OCI-LY1 (cell line): ENCODE data around the gene PPP2R2C.

Source experiments
- EZH2 ChIP-seq: fragments of 200-600 bp; sonication (generic), shearing (Covaris generic); IDR thresholded peaks from 2 replicates; pipeline ENCODE4 v1.8.0; 2017; ENCODE audit warnings: borderline replicate concordance, mixed run types, mild to moderate bottlenecking, antibody characterized with exemption, low read length, moderate library complexity, mixed read lengths
- TF ChIP-seq, protein P1 (sequence below): fragments of 200-600 bp; sonication (generic), shearing (Covaris generic); IDR thresholded peaks from 2 replicates; pipeline ENCODE4 v1.5.1; 2017; ENCODE audit warnings: mild to moderate bottlenecking, antibody characterized with exemption, low read length, moderate library complexity, mixed read lengths

DNA sequence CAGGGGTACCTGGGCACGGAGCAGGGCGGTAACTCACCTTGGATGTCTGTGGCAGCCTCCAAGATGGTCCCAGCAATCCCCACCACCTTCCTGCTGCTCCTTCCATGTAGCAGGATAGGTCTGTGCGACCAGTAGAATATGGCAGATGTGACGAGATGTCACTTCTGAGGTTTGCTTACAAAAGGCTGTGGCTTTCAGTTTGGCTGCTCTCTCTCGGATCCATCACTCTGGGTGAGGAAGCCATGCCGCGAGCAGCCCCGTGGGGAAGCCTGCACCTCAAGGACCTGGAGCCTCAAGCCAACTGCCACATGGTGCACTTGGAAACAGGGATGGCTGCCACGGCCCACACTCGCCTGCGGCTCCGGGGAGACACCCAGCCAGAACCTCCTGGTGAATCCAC, 165.2 kb downstream of the PPP2R2C start:
- TF ChIP-seq, protein P1, sequence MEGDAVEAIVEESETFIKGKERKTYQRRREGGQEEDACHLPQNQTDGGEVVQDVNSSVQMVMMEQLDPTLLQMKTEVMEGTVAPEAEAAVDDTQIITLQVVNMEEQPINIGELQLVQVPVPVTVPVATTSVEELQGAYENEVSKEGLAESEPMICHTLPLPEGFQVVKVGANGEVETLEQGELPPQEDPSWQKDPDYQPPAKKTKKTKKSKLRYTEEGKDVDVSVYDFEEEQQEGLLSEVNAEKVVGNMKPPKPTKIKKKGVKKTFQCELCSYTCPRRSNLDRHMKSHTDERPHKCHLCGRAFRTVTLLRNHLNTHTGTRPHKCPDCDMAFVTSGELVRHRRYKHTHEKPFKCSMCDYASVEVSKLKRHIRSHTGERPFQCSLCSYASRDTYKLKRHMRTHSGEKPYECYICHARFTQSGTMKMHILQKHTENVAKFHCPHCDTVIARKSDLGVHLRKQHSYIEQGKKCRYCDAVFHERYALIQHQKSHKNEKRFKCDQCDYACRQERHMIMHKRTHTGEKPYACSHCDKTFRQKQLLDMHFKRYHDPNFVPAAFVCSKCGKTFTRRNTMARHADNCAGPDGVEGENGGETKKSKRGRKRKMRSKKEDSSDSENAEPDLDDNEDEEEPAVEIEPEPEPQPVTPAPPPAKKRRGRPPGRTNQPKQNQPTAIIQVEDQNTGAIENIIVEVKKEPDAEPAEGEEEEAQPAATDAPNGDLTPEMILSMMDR, result no peak
- TF ChIP-seq EZH2, result no peak
